Activated naive CD4-positive, alpha-beta T cell treated with anti-CD3 and anti-CD28 coated beads, Interleukin-2, amount 10 ng/mL, durations not matched to agents 7 days and 5 days (primary cell): ENCODE measurements around the gene ATF6.

ENCODE experiments used
- CTCF ChIA-PET: fragments of 350-600 bp; sonication (Branson Sonifier 250); formaldehyde crosslinking; loops from one replicate; lab custom pipeline; 2021; ENCODE audit warnings: antibody characterized with exemption; lab: Charles Lee
- DNase-seq: peaks from one replicate; pipeline ENCODE4 v3.0.0-alpha.2; 2020
- H3K27ac Mint-ChIP-seq: one replicate; pipeline ENCODE4 v1.8.0; 2021; ENCODE audit warnings: mild to moderate bottlenecking, moderate library complexity, mixed read lengths
- H3K27me3 Mint-ChIP-seq: one replicate; pipeline ENCODE4 v1.8.0; 2021; ENCODE audit warnings: mild to moderate bottlenecking, mixed read lengths
- H3K36me3 Mint-ChIP-seq: one replicate; pipeline ENCODE4 v1.8.0; 2021; ENCODE audit warnings: mixed read lengths
- H3K4me1 Mint-ChIP-seq: one replicate; pipeline ENCODE4 v1.8.0; 2021; ENCODE audit warnings: mixed read lengths
- H3K4me3 Mint-ChIP-seq: one replicate; pipeline ENCODE4 v1.8.0; 2021; ENCODE audit warnings: mild to moderate bottlenecking, moderate library complexity, mixed read lengths
- H3K9me3 Mint-ChIP-seq: one replicate; pipeline ENCODE4 v1.8.0; 2021; ENCODE audit warnings: mixed read lengths

Gene ATF6

DNA sequence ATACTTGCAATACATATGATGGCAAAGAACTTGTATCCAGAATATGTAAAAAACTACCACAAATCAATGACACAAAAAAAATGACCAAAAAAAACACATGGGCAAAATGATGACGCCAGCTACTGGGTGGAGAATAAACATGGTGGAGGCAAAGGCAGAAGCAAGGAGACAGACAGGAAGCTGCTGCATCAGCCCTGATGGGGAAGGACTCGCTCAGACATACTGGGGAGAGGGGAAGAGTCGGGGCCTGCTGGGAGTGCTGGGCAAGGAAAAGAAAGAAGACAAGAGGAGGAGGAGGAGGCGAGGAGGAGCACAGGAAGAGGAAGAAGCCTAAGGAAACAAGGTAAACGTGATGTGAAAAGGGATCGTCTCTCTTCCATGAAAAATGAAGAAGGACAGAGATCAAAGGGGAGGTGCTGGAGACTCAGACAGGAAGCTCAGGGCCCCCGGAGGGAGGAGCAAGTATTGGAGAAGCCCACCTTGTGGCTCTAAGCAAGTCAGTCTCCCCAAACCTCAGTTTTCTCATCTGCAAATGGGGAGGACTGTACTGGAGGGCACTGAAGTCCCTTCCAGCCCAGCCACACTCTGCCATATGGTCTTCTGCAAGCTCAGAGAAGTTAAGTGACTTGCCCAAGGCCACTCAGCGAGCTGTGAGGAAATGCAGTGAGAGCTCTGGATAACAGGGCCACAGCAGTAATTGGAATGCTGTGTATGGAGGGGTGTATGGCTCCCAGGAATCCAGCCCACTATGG, 233.4 kb downstream of the ATF6 start:
- CTCF ChIA-PET = interaction anchor here (0.8 kb wide), 1 partner anchor 217 kb away, joined by 3 read pairs; no protein-coding TSS in a partner anchor

DNA sequence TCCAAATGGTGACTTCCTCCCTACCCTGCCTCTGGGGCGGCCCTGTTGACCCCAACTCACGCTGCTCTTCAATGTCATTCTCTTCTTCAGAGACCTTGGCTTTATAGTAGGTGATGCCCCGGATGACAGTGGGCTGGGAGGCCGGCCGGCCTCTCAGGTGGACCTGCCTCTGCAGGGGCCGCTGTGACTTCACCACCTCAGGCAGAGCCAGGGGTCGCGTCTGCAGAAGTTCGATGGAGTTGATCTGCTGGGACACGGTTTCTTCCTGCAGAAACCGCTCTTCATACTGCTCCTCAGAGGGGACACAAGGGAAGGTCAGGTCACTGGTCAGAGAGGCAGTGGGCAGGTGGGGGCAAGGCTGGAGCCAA, 233.9 kb downstream of the ATF6 start:
- no peak overlapping the region for H3K27ac Mint-ChIP-seq
- H3K9me3 Mint-ChIP-seq = no peaks in the 10 kb centered on the region
- no peaks in the 10 kb centered on the region for H3K36me3 Mint-ChIP-seq
- H3K27me3 Mint-ChIP-seq = peaks cover 14% of the 10 kb centered on the region
- no peak overlapping the region for H3K4me3 Mint-ChIP-seq
- CTCF ChIA-PET = no interaction called here
- DNase-seq = no peak
- H3K4me1 Mint-ChIP-seq = peaks cover 6% of the 10 kb centered on the region

More for the DNA sequence above, 233.4 kb downstream of the ATF6 start:
- no peak for DNase-seq
- no peaks in the 10 kb centered on the region for H3K36me3 Mint-ChIP-seq
- H3K4me3 Mint-ChIP-seq = no peak overlapping the region
- no peaks in the 10 kb centered on the region for H3K9me3 Mint-ChIP-seq
- H3K27ac Mint-ChIP-seq = no peak overlapping the region
- peaks cover 2% of the 10 kb centered on the region for H3K4me1 Mint-ChIP-seq
- H3K27me3 Mint-ChIP-seq = peaks cover 12% of the 10 kb centered on the region

DNA sequence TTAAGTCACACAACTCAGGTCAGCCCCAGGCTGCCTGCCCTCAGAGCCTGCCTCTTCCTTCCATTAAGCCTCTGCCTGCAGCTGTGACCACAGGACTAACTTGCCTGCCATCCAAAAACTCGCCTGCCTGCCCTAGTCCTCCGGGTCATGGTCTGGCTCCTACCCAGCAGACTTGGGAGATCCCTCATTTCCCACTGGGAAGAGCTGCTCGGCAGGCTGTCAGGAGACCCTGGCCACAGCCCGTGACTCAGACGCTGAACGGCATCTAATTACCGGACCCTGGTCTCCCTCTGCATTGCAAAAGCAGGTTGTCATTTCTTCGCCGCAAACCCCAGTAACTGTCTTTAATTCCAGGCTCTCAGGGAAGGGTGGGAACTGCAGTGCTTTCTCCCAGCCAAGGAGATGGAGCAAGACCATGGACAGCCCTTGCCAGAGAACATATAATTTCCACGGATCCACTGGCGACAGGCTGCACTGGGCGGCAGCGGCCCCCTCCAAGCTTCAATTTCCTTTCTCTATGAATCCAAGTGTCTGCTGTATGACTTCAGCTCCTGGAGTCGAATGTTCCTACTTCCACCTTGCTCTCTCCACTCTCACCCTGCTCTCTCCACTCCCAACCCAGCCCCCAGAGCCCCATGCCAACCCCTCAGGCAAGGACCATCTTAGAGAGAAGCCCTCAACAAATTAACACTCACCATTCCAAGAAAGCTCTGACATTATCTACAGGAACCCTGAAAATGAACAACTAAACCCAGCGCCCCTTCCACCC, 237.1 kb downstream of the ATF6 start:
- no peaks in the 10 kb centered on the region for H3K36me3 Mint-ChIP-seq
- no peaks in the 10 kb centered on the region for H3K9me3 Mint-ChIP-seq
- no peak overlapping the region for H3K27ac Mint-ChIP-seq
- CTCF ChIA-PET = interaction anchor here (0.7 kb wide), 1 partner anchor 34 kb away, joined by 3 read pairs; no protein-coding TSS in a partner anchor
- H3K27me3 Mint-ChIP-seq = peaks cover 18% of the 10 kb centered on the region
- DNase-seq = no peak
- peaks cover 6% of the 10 kb centered on the region for H3K4me1 Mint-ChIP-seq
- H3K4me3 Mint-ChIP-seq = no peak overlapping the region

DNA sequence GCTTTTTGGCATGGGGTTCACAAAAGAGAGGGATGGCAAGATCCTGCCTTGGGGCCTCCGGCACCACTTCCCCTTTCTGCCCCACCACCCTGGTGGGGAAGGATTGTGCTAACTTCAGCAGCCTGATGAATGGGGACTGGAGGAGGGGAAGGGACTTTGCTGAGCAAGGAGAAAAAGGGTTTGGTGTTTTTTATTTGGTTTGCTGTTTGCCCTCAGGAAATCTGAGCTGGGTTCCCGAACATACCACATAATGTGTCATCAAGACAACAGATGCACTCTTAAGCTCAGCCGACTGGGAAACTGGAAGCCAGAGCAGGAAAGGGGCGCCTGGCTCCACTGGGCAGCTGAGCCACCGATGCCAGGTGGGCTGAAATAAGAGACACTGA, 237.7 kb downstream of the ATF6 start:
- CTCF ChIA-PET = interaction anchor here (0.7 kb wide), 1 partner anchor 33 kb away, joined by 3 read pairs; no protein-coding TSS in a partner anchor
- Mint-ChIP-seq H3K4me3 (no peak overlapping the region), H3K4me1 (peaks cover 6% of the 10 kb centered on the region), H3K27ac (no peak overlapping the region), H3K36me3 (no peaks in the 10 kb centered on the region), H3K9me3 (no peaks in the 10 kb centered on the region), H3K27me3 (peaks cover 18% of the 10 kb centered on the region)
- DNase-seq = no peak

DNA sequence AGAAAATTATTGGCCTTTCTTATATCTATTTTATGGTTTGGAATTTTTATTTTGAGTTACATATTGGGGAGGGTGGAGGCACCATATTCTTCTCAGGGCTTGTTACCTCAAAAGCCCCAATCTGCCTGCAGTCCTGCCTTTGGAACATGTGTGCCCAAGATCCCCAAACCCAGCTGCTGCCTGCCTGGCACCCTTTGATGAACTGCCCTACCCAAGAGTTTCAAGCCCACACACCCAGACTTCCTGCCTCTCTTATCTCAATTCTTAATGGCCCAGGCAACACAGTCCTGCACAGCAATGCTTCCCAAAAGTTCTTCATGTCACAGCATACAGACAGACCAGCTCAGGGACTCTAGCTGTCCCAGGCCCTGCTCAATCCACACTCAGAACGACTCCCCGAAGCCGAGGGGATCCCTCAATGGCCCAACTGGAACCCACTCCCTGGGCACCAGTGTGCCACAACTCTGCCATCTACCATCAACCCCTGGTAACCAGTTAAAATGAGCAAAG, 238.4 kb downstream of the ATF6 start:
- peaks cover 18% of the 10 kb centered on the region for H3K27me3 Mint-ChIP-seq
- CTCF ChIA-PET = no interaction called here

DNA sequence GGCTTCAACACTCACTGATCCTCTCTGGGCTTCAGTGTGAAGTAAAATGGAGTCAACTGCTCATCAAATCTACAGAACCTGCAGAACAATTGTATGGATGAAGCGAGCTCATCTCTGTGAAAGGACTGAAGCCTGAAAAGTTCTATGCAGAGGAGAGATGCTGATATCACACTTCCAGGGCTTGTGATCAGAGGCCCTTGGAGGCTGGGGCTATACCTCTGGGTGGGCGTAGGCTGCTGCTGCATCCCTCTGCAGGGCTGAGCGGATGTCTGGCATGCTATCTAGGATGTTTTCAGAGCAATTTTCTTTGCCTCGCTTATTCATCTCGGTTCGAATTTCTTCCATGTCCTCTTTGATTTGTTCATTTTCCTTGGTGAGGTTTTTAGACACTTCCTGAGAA, 240.0 kb downstream of the ATF6 start:
- Mint-ChIP-seq H3K27me3 (peaks cover 18% of the 10 kb centered on the region), H3K4me3 (no peak overlapping the region), H3K4me1 (peaks cover 6% of the 10 kb centered on the region), H3K36me3 (no peaks in the 10 kb centered on the region), H3K9me3 (no peaks in the 10 kb centered on the region), H3K27ac (peak overlapping the region; percentile 42)
- CTCF ChIA-PET = interaction anchor here (1.7 kb wide), 1 partner anchor 31 kb away, joined by 5 read pairs; no protein-coding TSS in a partner anchor
- no peak for DNase-seq

More for the DNA sequence above, 238.4 kb downstream of the ATF6 start:
- no peak for DNase-seq
- no peaks in the 10 kb centered on the region for H3K9me3 Mint-ChIP-seq
- no peaks in the 10 kb centered on the region for H3K36me3 Mint-ChIP-seq
- H3K4me3 Mint-ChIP-seq = no peak overlapping the region
- no peak overlapping the region for H3K27ac Mint-ChIP-seq
- peaks cover 6% of the 10 kb centered on the region for H3K4me1 Mint-ChIP-seq

DNA sequence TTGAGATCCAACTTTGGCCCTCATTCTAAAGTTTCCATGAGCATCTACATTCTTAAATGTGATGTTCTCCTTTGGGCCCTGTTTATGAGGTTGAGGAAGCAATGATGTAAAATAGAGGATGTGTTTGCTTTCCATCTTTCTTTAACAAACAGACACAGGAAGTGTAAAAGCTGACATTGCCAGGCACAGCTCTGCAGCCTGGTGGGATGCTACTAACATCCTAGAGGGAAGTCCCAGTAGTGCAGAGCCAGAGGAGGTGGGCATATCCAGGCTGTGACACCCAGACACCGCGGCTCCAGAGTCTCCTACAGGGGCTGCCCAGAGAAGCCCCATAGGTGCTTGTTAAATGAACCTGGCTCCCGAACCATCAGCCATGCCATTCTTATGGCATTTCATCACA, 241.3 kb downstream of the ATF6 start:
- Mint-ChIP-seq H3K4me3 (no peak overlapping the region), H3K27me3 (peaks cover 18% of the 10 kb centered on the region), H3K9me3 (no peaks in the 10 kb centered on the region), H3K27ac (no peak overlapping the region), H3K36me3 (no peaks in the 10 kb centered on the region), H3K4me1 (peaks cover 6% of the 10 kb centered on the region)
- CTCF ChIA-PET = interaction anchor here (1.7 kb wide), 1 partner anchor 30 kb away, joined by 5 read pairs; no protein-coding TSS in a partner anchor
- no peak for DNase-seq

DNA sequence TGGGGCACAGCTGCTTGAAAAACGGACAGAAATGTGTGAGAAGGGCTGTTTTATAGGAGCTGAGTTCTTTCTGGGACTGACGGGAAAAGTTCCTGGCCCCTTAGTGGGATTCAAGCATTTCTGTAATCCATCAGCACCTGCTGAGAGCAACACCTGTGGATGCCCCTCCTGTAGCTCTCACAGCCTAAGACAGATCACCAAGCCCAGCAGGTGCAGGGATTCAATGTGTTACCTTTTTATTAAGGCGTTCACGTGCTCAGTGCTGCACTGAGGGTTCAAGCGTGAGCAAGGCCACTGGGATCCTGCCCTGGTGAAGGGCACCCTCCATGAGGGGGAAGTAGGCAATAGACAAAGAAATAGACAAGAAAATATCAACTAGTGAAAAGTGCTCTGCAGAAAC, 242.7 kb downstream of the ATF6 start:
- peaks cover 9% of the 10 kb centered on the region for H3K27me3 Mint-ChIP-seq
- no peak overlapping the region for H3K4me3 Mint-ChIP-seq
- DNase-seq = no peak
- peaks cover 5% of the 10 kb centered on the region for H3K9me3 Mint-ChIP-seq
- H3K4me1 Mint-ChIP-seq = peaks cover 6% of the 10 kb centered on the region
- CTCF ChIA-PET = no interaction called here
- H3K36me3 Mint-ChIP-seq = no peaks in the 10 kb centered on the region
- H3K27ac Mint-ChIP-seq = no peak overlapping the region

DNA sequence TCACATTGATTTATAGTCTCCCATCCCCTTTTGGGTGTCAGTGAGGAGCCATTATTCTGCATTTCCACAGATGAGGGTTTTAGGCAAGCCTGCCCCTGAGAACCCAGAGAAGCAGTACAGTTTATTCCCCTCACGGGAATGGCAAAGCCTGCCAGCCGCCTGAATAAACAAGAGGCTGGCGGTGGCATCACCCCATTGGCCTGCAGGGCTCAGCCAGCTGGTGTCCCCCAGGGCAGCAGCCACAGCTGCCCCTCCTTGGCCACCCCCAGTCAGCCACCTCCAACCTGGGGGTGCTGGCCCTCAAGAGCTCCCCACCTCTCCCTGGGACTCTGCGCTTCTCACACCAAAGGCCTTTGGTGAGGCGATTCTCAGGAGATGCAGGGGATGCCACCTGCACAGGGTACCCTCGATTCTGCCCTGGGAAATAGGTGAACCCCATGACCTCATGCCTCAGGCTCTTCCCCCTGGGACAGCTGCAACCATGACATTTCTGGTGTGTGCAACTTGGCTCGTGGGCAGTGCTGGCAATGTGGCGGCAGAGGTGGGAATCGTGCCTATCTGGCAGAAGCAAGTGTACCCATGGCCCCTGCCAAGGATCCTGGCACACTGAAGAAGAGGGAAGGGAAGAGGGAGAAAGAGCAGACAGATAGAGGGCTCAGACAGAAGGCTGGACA, 243.5 kb downstream of the ATF6 start:
- Mint-ChIP-seq H3K4me1 (peaks cover 2% of the 10 kb centered on the region), H3K9me3 (peaks cover 5% of the 10 kb centered on the region), H3K27ac (no peak overlapping the region), H3K36me3 (no peaks in the 10 kb centered on the region), H3K4me3 (no peak overlapping the region), H3K27me3 (peaks cover 4% of the 10 kb centered on the region)
- CTCF ChIA-PET = no interaction called here
- no peak for DNase-seq

DNA sequence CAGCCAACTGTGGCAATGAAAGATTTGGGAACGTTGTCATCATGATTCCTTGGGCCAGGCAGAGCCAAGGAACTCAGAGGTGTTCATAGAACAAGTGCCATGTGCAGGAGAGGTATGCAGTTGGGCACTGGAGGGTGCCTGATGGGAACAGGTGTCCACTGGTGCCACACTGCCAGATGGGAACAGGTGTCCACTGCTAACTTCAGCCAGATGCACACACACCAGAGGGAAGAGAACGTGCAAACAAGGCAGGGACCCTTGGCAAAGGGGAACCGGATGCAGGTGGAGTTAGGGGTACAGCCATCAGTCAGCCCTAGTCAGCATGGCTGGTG, 244.0 kb downstream of the ATF6 start:
- DNase-seq = no peak
- Mint-ChIP-seq H3K27me3 (peaks cover 3% of the 10 kb centered on the region), H3K36me3 (no peaks in the 10 kb centered on the region), H3K9me3 (peaks cover 5% of the 10 kb centered on the region), H3K4me1 (no peaks in the 10 kb centered on the region), H3K4me3 (no peak overlapping the region), H3K27ac (no peak overlapping the region)
- CTCF ChIA-PET = no interaction called here

DNA sequence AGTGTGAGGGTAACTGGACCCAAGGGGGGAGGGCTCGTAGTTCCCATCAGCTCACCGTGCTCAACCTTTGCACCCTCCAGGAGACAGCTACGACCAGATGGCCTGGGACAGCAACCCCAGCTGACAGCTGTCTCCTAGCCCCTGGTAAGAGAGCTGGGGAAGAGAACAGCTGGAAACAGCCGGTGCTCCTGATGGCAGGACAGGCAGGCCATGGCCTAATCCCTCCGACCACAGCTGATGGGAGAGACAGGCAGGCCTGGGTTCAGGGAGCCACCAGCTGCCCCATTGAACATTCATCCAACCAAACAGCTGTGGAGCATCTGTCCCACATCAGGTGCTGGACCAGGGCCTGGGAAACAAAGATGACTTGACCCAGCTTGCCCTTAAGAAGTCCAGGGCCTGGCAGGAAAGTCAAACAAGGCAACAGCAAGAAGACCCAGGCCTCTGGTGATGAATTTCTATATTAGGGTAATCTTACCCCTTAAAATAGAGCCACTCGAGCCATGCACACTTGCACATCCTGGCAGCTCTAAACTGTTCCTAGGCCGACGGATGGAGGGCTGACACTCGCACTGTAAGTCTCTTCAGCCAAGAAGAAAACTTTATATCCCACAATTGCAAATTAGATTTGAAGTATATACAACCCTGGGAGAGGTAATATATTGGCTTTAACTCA, 245.4 kb downstream of the ATF6 start:
- H3K27ac Mint-ChIP-seq = no peak overlapping the region
- no peaks in the 10 kb centered on the region for H3K4me1 Mint-ChIP-seq
- DNase-seq = no peak
- H3K36me3 Mint-ChIP-seq = no peaks in the 10 kb centered on the region
- peaks cover 5% of the 10 kb centered on the region for H3K9me3 Mint-ChIP-seq
- no peak overlapping the region for H3K4me3 Mint-ChIP-seq
- no peaks in the 10 kb centered on the region for H3K27me3 Mint-ChIP-seq
- CTCF ChIA-PET = interaction anchor here (1.5 kb wide), 1 partner anchor 26 kb away, joined by 5 read pairs; no protein-coding TSS in a partner anchor

DNA sequence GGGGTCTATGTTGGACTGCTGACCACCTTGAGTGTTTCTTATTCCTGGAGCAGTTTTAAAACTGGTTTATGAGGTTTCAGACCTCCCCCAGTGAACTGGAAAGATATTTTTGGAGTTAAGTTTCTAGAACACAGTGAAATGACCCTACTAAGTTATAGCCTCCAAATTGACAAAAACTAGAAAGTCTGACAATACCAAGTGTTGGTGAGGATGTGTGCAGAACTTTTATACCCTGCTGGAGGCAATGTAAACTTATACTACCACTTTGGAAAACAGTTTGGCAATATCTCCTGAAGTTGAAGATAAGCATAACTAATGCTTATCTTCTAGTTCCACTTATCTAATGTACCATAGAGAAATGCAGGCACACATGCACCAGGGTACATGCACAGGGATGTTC, 247.2 kb downstream of the ATF6 start:
- Mint-ChIP-seq H3K27me3 (no peaks in the 10 kb centered on the region), H3K4me1 (no peaks in the 10 kb centered on the region), H3K36me3 (no peaks in the 10 kb centered on the region), H3K9me3 (peaks cover 5% of the 10 kb centered on the region), H3K4me3 (no peak overlapping the region), H3K27ac (no peak overlapping the region)
- CTCF ChIA-PET = no interaction called here
- no peak for DNase-seq
